Activated CD8-positive, alpha-beta T cell treated with anti-CD3 and anti-CD28 coated beads, Interleukin-2, amount 10 ng/mL, durations not matched to agents 7 days and 5 days (primary cell): ENCODE measurements around the gene SPINK5. TPM values are rescaled to one million over a fixed set of nuclear protein-coding genes. Genes with fewer than 3 reads are reported as not detected.
"Not testable (repeated sequence)": the region's sequence is repeated elsewhere in the genome, so short reads cannot be mapped to it uniquely, and the experiment has no call there.

ENCODE experiments used
- ATAC-seq: fragments of 150-1000 bp; cut with Tn5 transposase; one replicate; pipeline ENCODE4 v1.10.0; 2021; ENCODE audit warnings: moderate library complexity
- CTCF ChIA-PET: fragments of 350-600 bp; sonication (Branson Sonifier 250); formaldehyde crosslinking; loops from one replicate; lab custom pipeline; 2021; ENCODE audit warnings: antibody characterized with exemption; lab: Charles Lee
- POLR2A ChIA-PET: fragments of 350-600 bp; sonication (Branson Sonifier 250); formaldehyde crosslinking; loops from one replicate; lab custom pipeline; 2021; ENCODE audit warnings: antibody characterized with exemption; lab: Charles Lee
- DNase-seq: peaks from one replicate; pipeline ENCODE4 v3.0.0-alpha.2; 2020
- H3K27ac Mint-ChIP-seq: one replicate; pipeline ENCODE4 v1.8.0; 2021; ENCODE audit warnings: mild to moderate bottlenecking, mixed read lengths
- H3K27me3 Mint-ChIP-seq: one replicate; pipeline ENCODE4 v1.8.0; 2021; ENCODE audit warnings: low read depth, mixed read lengths
- H3K36me3 Mint-ChIP-seq: one replicate; pipeline ENCODE4 v1.8.0; 2021; ENCODE audit warnings: low read depth, mixed read lengths
- H3K4me1 Mint-ChIP-seq: one replicate; pipeline ENCODE4 v1.8.0; 2021; ENCODE audit warnings: low read depth, mixed read lengths
- H3K4me3 Mint-ChIP-seq: one replicate; pipeline ENCODE4 v1.8.0; 2021; ENCODE audit warnings: mild to moderate bottlenecking, mixed read lengths
- H3K9me3 Mint-ChIP-seq: one replicate; pipeline ENCODE4 v1.8.0; 2022; ENCODE audit warnings: mixed read lengths; ENCODE audit not compliant: insufficient read depth
- total RNA-seq, 2 experiments: library from RNA; stranded (reverse); gene quantifications; one replicate each; pipeline ENCODE4 v1.2.3, GENCODE V29; 2021

SPINK5 gene
- not detected for total RNA-seq

- no peaks in the 10 kb centered on the region for H3K27me3 Mint-ChIP-seq
- H3K9me3 Mint-ChIP-seq: no peaks in the 10 kb centered on the region
- no peak within 1 kb of the TSS for H3K27ac Mint-ChIP-seq
- ATAC-seq (no peak), DNase-seq (no peak)
- no peaks in the 10 kb centered on the region for H3K4me1 Mint-ChIP-seq
- CTCF ChIA-PET: no interaction called here
- no peak within 1 kb of the TSS for H3K4me3 Mint-ChIP-seq
- no peaks in the 10 kb centered on the region for H3K36me3 Mint-ChIP-seq
- POLR2A ChIA-PET: no interaction called here
Measured at GRCh38 chr5:148063861-148064260, at the start of gene SPINK5. Gene SPINK5, plus strand, starts transcription at chr5:148063980. Its CDS starts 65 bp downstream, at chr5:148064045.

DNA sequence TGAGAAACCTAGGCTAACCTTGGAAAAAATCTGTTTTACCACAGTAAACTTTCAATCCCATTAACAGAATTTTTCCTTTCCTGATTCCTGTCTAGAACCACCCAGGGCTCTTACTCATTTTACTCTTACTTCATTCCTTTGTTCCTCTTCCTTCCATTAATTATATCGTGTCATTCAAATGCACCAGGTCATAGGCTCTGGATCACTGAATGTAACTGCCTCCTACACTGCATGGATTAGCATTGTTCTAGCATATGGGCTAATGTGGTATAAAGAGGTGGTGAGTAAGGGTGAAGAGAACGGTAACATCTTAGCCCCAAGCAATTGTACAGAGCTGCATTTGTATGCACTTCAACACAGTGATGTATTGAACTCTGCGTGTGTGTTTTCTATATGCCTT is 49.5 kb upstream of the SPINK5 start:
- Mint-ChIP-seq H3K4me1 (no peaks in the 10 kb centered on the region), H3K4me3 (no peak overlapping the region), H3K9me3 (no peaks in the 10 kb centered on the region), H3K36me3 (no peaks in the 10 kb centered on the region), H3K27me3 (no peaks in the 10 kb centered on the region), H3K27ac (no peak overlapping the region)
- POLR2A ChIA-PET: no interaction called here
- DNase-seq: no peak
- CTCF ChIA-PET: no interaction called here
- ATAC-seq: no peak

GRCh38 chr5:148020257-148020988 is 43.4 kb upstream of the SPINK5 start:
- ATAC-seq (no peak), DNase-seq (no peak)
- Mint-ChIP-seq H3K27ac (no peak overlapping the region), H3K9me3 (no peaks in the 10 kb centered on the region), H3K27me3 (no peaks in the 10 kb centered on the region), H3K4me3 (no peak overlapping the region), H3K4me1 (no peaks in the 10 kb centered on the region), H3K36me3 (no peaks in the 10 kb centered on the region)
- ChIA-PET CTCF (interaction anchor here (0.6 kb wide), 1 partner anchor 11 kb away, joined by 3 read pairs; no protein-coding TSS in a partner anchor), POLR2A (no interaction called here)

DNA sequence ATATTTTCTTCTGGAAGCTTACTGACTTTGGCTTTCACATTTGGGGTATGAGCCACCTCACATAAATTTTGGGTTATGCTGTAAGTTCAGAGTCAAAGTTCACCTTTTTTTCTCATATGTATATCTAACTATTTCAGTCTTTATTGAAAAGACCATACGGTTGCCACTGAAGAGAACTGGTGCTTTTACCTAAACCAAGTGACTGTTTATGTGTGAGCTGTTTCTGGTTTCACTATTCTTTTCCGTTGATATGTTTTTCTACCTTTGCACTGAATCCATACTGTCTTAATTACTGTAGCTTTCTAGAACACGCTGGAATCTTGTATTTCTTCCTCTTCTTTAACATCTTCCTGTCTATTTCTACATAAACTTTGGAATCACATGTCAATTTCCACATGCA is 36.3 kb upstream of the SPINK5 start:
- Mint-ChIP-seq H3K9me3 (no peaks in the 10 kb centered on the region), H3K4me3 (no peak overlapping the region), H3K27ac (no peak overlapping the region), H3K27me3 (no peaks in the 10 kb centered on the region), H3K36me3 (no peaks in the 10 kb centered on the region), H3K4me1 (no peaks in the 10 kb centered on the region)
- DNase-seq (no peak), ATAC-seq (no peak)
- ChIA-PET POLR2A (no interaction called here), CTCF (no interaction called here)

GRCh38 chr5:148029131-148029530 is 34.6 kb upstream of the SPINK5 start:
- CTCF ChIA-PET: no interaction called here
- Mint-ChIP-seq H3K36me3 (no peaks in the 10 kb centered on the region), H3K9me3 (no peaks in the 10 kb centered on the region), H3K27ac (no peak overlapping the region), H3K27me3 (no peaks in the 10 kb centered on the region), H3K4me1 (no peaks in the 10 kb centered on the region), H3K4me3 (no peak overlapping the region)
- DNase-seq (no peak), ATAC-seq (no peak)
- POLR2A ChIA-PET: no interaction called here

DNA sequence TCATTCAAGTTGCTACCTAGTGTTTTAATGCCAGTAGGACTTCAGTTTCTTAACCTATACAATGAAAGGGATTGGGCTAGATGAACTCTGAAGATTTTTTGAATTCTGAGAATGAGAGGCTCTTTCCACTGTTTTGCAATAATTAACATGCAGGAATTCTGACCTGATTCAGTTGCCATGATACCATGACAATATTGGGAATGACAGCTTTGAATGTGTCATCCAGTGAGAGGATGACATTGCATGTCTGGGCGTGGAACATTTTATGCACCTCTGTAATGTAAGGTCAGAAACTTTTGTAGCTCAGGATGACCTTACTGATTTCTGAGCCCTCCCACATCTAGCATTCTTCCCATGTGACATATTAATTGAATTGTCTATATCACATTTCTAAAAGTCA is 30.6 kb upstream of the SPINK5 start:
- Mint-ChIP-seq H3K27ac (no peak overlapping the region), H3K9me3 (no peaks in the 10 kb centered on the region), H3K4me1 (no peaks in the 10 kb centered on the region), H3K27me3 (no peaks in the 10 kb centered on the region), H3K36me3 (no peaks in the 10 kb centered on the region), H3K4me3 (no peak overlapping the region)
- POLR2A ChIA-PET: no interaction called here
- CTCF ChIA-PET: no interaction called here
- ATAC-seq (no peak), DNase-seq (no peak)

DNA sequence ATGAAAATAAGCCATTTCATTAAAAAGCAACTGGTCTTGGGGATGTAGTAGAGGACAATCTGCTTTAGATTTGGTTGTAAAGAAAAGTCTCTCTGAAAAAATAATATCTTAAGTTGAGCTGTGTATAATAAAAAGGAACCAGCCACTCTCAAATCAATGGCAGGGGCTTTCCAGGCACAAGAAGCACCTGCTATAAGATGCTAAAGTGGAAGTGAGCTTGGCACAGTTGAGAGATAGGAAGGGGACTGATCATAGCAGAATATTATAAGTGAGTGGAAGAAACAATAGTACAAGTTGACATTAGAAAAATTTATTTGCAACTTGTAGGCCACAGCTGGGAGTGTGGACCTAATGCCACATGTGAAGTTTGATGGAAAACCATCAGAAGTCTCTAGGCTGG is 28.1 kb upstream of the SPINK5 start:
- H3K4me3 Mint-ChIP-seq: no peak overlapping the region
- ATAC-seq: no peak
- no peak for DNase-seq
- H3K27me3 Mint-ChIP-seq: no peaks in the 10 kb centered on the region
- ChIA-PET CTCF (no interaction called here), POLR2A (no interaction called here)
- H3K9me3 Mint-ChIP-seq: no peaks in the 10 kb centered on the region
- no peak overlapping the region for H3K27ac Mint-ChIP-seq
- H3K4me1 Mint-ChIP-seq: no peaks in the 10 kb centered on the region
- H3K36me3 Mint-ChIP-seq: no peaks in the 10 kb centered on the region

- DNase-seq (no peak), ATAC-seq (no peak)
- ChIA-PET CTCF (no interaction called here), POLR2A (no interaction called here)
- Mint-ChIP-seq H3K27ac (no peak overlapping the region), H3K36me3 (no peaks in the 10 kb centered on the region), H3K9me3 (peaks cover 5% of the 10 kb centered on the region), H3K4me3 (no peak overlapping the region), H3K4me1 (no peaks in the 10 kb centered on the region), H3K27me3 (no peaks in the 10 kb centered on the region)
Measured at GRCh38 chr5:148042881-148043280, 20.9 kb upstream of the SPINK5 start.

GRCh38 chr5:148043705-148044104 is 20.1 kb upstream of the SPINK5 start:
- H3K9me3 Mint-ChIP-seq: peaks cover 5% of the 10 kb centered on the region
- CTCF ChIA-PET: no interaction called here
- no peak overlapping the region for H3K4me3 Mint-ChIP-seq

GRCh38 chr5:148055160-148055559 is 8.6 kb upstream of the SPINK5 start:
- H3K9me3 Mint-ChIP-seq: peaks cover 28% of the 10 kb centered on the region
- H3K36me3 Mint-ChIP-seq, CTCF ChIA-PET, H3K4me1 Mint-ChIP-seq, H3K27ac Mint-ChIP-seq, H3K27me3 Mint-ChIP-seq, DNase-seq, H3K4me3 Mint-ChIP-seq, POLR2A ChIA-PET, ATAC-seq: not testable (repeated sequence)

More at GRCh38 chr5:148043705-148044104, 20.1 kb upstream of the SPINK5 start:
- ATAC-seq (no peak), DNase-seq (no peak)
- Mint-ChIP-seq H3K4me1 (no peaks in the 10 kb centered on the region), H3K27ac (no peak overlapping the region), H3K36me3 (no peaks in the 10 kb centered on the region), H3K27me3 (no peaks in the 10 kb centered on the region)
- POLR2A ChIA-PET: no interaction called here

GRCh38 chr5:148060309-148060708 is 3.5 kb upstream of the SPINK5 start:
- ChIA-PET POLR2A (no interaction called here), CTCF (no interaction called here)
- Mint-ChIP-seq H3K4me1 (no peaks in the 10 kb centered on the region), H3K36me3 (peaks cover 2% of the 10 kb centered on the region), H3K27ac (no peak overlapping the region), H3K4me3 (no peak overlapping the region), H3K9me3 (peaks cover 16% of the 10 kb centered on the region), H3K27me3 (no peaks in the 10 kb centered on the region)
- ATAC-seq (no peak), DNase-seq (no peak)

- no peak for ATAC-seq
- Mint-ChIP-seq H3K27ac (no peak overlapping the region), H3K9me3 (peaks cover 10% of the 10 kb centered on the region), H3K4me3 (no peak overlapping the region), H3K36me3 (no peaks in the 10 kb centered on the region), H3K27me3 (no peaks in the 10 kb centered on the region), H3K4me1 (no peaks in the 10 kb centered on the region)
- no peak for DNase-seq
- ChIA-PET POLR2A (no interaction called here), CTCF (no interaction called here)
Measured at GRCh38 chr5:148060881-148061280, 2.9 kb upstream of the SPINK5 start.

DNA sequence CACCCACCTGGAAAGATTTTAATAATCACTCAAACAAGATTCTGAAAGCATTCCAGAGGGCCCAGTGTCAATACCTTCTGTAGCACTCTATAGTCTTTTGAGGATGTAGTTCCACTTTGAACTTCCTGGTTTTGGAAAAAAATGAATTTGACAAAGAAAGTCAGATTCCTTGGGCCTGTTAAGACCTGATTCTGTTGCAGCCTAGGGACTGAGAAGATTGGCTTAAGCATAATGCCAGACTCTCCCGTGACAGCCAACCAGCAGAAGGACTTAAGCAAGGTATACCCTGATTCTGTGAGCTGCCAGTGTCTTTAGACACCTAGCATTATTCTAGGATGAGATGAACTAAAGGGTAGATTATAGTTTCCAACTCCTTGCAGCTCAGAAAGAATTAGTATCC is 6.8 kb downstream of the SPINK5 start:
- Mint-ChIP-seq H3K9me3 (no peaks in the 10 kb centered on the region), H3K36me3 (no peaks in the 10 kb centered on the region), H3K4me3 (no peak overlapping the region), H3K4me1 (no peaks in the 10 kb centered on the region), H3K27ac (no peak overlapping the region), H3K27me3 (no peaks in the 10 kb centered on the region)
- POLR2A ChIA-PET: no interaction called here
- CTCF ChIA-PET: no interaction called here
- DNase-seq (no peak), ATAC-seq (no peak)
